ENCODE results near the gene HIP1. TPM values are rescaled to one million over a fixed set of nuclear protein-coding genes. Genes with fewer than 3 reads are reported as not detected.
A peak's percentile ranks its signal among the peaks of the same experiment; 100 is the strongest.

The HIP1 gene
- total and polyA plus RNA-seq, 8 donors = 3.6 to 14.8 (median 5.2) TPM

- no peaks in the 10 kb centered on the region for H3K36me3 ChIP-seq
- FAIRE-seq = no peak
- no peak for TF ChIP-seq CTCF (IDR thresholded peaks at IDR 0.05)
These were observed 201.7 kb downstream of the HIP1 start for GRCh38 chr7:75536940-75537538.

GRCh38 chr7:75536491-75536890 is 202.2 kb downstream of the HIP1 start:
- Histone ChIP-seq H3K9me3 (no peaks in the 10 kb centered on the region), H3K27me3 (no peaks in the 10 kb centered on the region), H3K4me3 (no peak overlapping the region), H3K4me1 (no peaks in the 10 kb centered on the region), H3K36me3 (no peaks in the 10 kb centered on the region), H3K27ac (no peak overlapping the region)
- intact Hi-C loops (cut with DNase I) = no loop called here
- 93 to 96% methylated on average over 4 of the region's 4 CpGs for WGBS, 2 donors
- no peak for DNase-seq
- TF ChIP-seq CTCF (IDR thresholded peaks at IDR 0.05) = no peak
- no peak for FAIRE-seq
- no peak for ATAC-seq

More at GRCh38 chr7:75536940-75537538, 201.7 kb downstream of the HIP1 start:
- no peak overlapping the region for H3K27ac ChIP-seq
- WGBS, 2 donors = 81 to 92% methylated on average over 18 of the region's 18 CpGs
- ATAC-seq = no peak
- no peak for DNase-seq
- H3K9me3 ChIP-seq = no peaks in the 10 kb centered on the region
- no peaks in the 10 kb centered on the region for H3K27me3 ChIP-seq
- H3K4me3 ChIP-seq = no peak overlapping the region
- intact Hi-C loops (cut with DNase I) = no loop called here
- no peaks in the 10 kb centered on the region for H3K4me1 ChIP-seq

GRCh38 chr7:75534727-75535307 is 203.9 kb downstream of the HIP1 start:
- H3K4me1 ChIP-seq = no peaks in the 10 kb centered on the region
- ATAC-seq = peak in 1 of 4 donors; percentile 36
- TF ChIP-seq CTCF (IDR thresholded peaks at IDR 0.05) = no peak
- no peaks in the 10 kb centered on the region for H3K9me3 ChIP-seq
- intact Hi-C loops (cut with DNase I) = no loop called here
- DNase-seq = no peak
- FAIRE-seq = no peak
- H3K36me3 ChIP-seq = no peaks in the 10 kb centered on the region
- no peak overlapping the region for H3K4me3 ChIP-seq
- no peaks in the 10 kb centered on the region for H3K27me3 ChIP-seq
- H3K27ac ChIP-seq = no peak overlapping the region
- 65 to 75% methylated on average over 8 of the region's 8 CpGs for WGBS, 2 donors

GRCh38 chr7:75533926-75534325 is 204.8 kb downstream of the HIP1 start:
- H3K27me3 ChIP-seq = no peaks in the 10 kb centered on the region
- ATAC-seq = no peak
- 82% methylated on average over 6 of the region's 6 CpGs for WGBS, 2 donors

More at GRCh38 chr7:75533926-75534325, 204.8 kb downstream of the HIP1 start:
- no peaks in the 10 kb centered on the region for H3K9me3 ChIP-seq
- no peak for DNase-seq
- no peak for TF ChIP-seq CTCF (IDR thresholded peaks at IDR 0.05)
- intact Hi-C loops (cut with DNase I) = no loop called here
- no peak overlapping the region for H3K4me3 ChIP-seq
- H3K27ac ChIP-seq = no peak overlapping the region
- H3K4me1 ChIP-seq = no peaks in the 10 kb centered on the region
- FAIRE-seq = no peak
- no peaks in the 10 kb centered on the region for H3K36me3 ChIP-seq

Measured in pancreas (tissue), 10 donors.